MCF 10A (cell line): ENCODE results near the gene LEFTY1. TPM values are rescaled to one million over a fixed set of nuclear protein-coding genes. Genes with fewer than 3 reads are reported as not detected.
A peak's percentile ranks its signal among the peaks of the same experiment; 100 is the strongest.

Experiments used
- BruUV-seq: library from RNA; stranded (reverse); fragments of 400-500 nt; replicated peaks from 2 replicates; lab custom pipeline; 2021; lab: Mats Ljungman, UMichigan
- CTCF ChIA-PET: fragments of 300-600 bp; sonication (Branson Sonifier 250); formaldehyde crosslinking; extraction: SDS; loops from one replicate; lab custom pipeline; 2021; ENCODE audit warnings: antibody characterized with exemption, inconsistent platforms; lab: Yijun Ruan, JAX
- POLR2A ChIA-PET: fragments of 300-600, 350-650 bp; sonication (Branson Sonifier 250); formaldehyde crosslinking; extraction: SDS; loops from one replicate; lab custom pipeline; 2020; ENCODE audit warnings: antibody characterized with exemption, inconsistent platforms; lab: Yijun Ruan, JAX
- DNase-seq: peaks from one replicate; pipeline ENCODE4 v3.0.0-alpha.2; 2018; ENCODE audit not compliant: unreplicated experiment
- H3K27ac Mint-ChIP-seq: one replicate; pipeline ENCODE4 v1.8.0; 2022; ENCODE audit warnings: mild to moderate bottlenecking, low read depth, mixed read lengths; ENCODE audit not compliant: unreplicated experiment
- H3K27me3 Mint-ChIP-seq: one replicate; pipeline ENCODE4 v1.8.0; 2022; ENCODE audit warnings: mixed read lengths; ENCODE audit not compliant: insufficient read depth, unreplicated experiment
- H3K36me3 Mint-ChIP-seq: one replicate; pipeline ENCODE4 v1.8.0; 2022; ENCODE audit warnings: mild to moderate bottlenecking, moderate library complexity, mixed read lengths; ENCODE audit not compliant: insufficient read depth, unreplicated experiment
- H3K4me1 Mint-ChIP-seq: one replicate; pipeline ENCODE4 v1.8.0; 2022; ENCODE audit warnings: mixed read lengths; ENCODE audit not compliant: insufficient read depth, unreplicated experiment
- H3K4me3 Mint-ChIP-seq: one replicate; pipeline ENCODE4 v1.8.0; 2022; ENCODE audit warnings: mild to moderate bottlenecking, moderate library complexity, mixed read lengths; ENCODE audit not compliant: unreplicated experiment
- H3K9me3 Mint-ChIP-seq: one replicate; pipeline ENCODE4 v1.8.0; 2022; ENCODE audit warnings: mixed read lengths; ENCODE audit not compliant: unreplicated experiment
- CTCF ChIP-seq: fragments of 200-600 bp; IDR thresholded peaks from one replicate; pipeline ENCODE4 v1.8.0; 2022; ENCODE audit warnings: antibody characterized with exemption, mild to moderate bottlenecking; ENCODE audit not compliant: unreplicated experiment
- intact Hi-C: fragments of 100-400 bp; cut with micrococcal nuclease; formaldehyde crosslinking; loops from 2 replicates; pipeline ENCODE4 v1.14.1; 2022
- total RNA-seq: library from RNA; stranded (reverse); gene quantifications from 2 replicates; pipeline ENCODE4 v1.2.3, GENCODE V29; 2022

Gene LEFTY1
- total RNA-seq, 1 experiment from 2014 or later = not detected

- Mint-ChIP-seq H3K36me3 (no peaks in the 10 kb centered on the region), H3K4me3 (no peak overlapping the region), H3K9me3 (no peaks in the 10 kb centered on the region), H3K4me1 (peaks cover 17% of the 10 kb centered on the region), H3K27ac (no peak overlapping the region), H3K27me3 (no peaks in the 10 kb centered on the region)
- ChIA-PET CTCF (interaction anchor here (0.6 to 1.3 kb wide), 4 partner anchors 22 to 425 kb away, joined by 3 to 4 read pairs (median 4); no protein-coding TSS in a partner anchor), POLR2A (interaction anchor here (0.8 to 2.9 kb wide), 3 partner anchors 16 to 121 kb away, joined by 3 to 19 read pairs (median 10); partner anchors contain the start of genes PYCR2 and SRP9)
- no peak for DNase-seq
- no TSS peak for BruUV-seq
- intact Hi-C loops = no loop called here
- no peak for TF ChIP-seq CTCF
These were observed 10.3 kb upstream of the LEFTY1 start for GRCh38 chr1:225899044-225899925.

DNA sequence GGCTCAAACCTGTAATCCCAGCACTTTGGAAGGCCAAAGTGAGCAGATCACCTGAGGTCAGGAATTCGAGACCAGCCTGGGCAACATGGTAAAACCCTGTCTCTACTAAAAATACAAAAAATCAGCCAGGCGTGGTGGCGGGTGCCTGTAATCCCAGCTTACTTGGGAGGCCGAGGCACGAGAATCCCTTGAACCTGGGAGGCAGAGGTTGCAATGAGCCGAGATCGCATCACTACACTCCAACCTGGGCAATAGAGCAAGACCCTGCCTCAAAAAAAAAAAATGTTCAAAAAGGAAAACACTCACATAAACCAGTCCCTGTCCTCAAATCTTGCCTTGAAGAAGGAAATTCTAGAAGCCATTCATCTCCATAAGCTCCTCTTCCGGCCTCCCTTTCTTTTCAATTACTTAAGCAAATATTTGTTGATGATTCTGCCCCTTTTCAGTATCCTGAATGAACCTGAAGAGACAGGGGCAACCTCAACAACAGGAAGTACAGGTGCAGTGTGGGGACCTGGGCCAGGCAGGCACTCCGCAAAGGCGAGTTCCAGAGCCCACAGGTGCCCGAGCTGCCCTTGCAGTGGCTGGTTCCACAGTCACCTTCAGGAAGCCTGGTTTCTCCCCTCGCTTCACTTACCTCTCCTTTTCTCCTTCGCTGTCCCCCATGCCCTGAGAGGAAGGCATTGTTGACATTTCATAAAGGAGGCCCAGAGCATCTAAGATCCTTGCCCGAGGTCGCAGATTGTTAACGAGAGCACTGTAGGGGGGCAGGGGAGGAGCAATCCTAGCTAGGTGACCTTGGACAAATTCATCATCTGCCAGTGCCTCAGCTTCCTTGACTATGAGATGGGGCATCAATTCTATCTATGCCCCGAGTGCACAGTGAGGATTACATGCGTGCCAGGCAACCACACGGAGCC, 8.9 kb upstream of the LEFTY1 start:
- H3K27ac Mint-ChIP-seq = peak overlapping the region; percentile 78
- intact Hi-C loops = no loop called here
- no peak overlapping the region for H3K4me3 Mint-ChIP-seq
- ChIA-PET POLR2A (interaction anchor here (0.6 to 2.9 kb wide), 17 partner anchors 8 to 346 kb away, joined by 3 to 30 read pairs (median 5); partner anchors contain the start of genes LEFTY1, PYCR2, SRP9 and TMEM63A), CTCF (interaction anchor here (0.6 to 2.7 kb wide), 6 partner anchors 9 to 417 kb away, joined by 3 to 14 read pairs (median 3); partner anchors contain the start of genes LEFTY1 and TMEM63A)
- H3K4me1 Mint-ChIP-seq = peaks cover 17% of the 10 kb centered on the region
- no peak for DNase-seq
- TF ChIP-seq CTCF = no peak
- no TSS peak for BruUV-seq
- H3K27me3 Mint-ChIP-seq = no peaks in the 10 kb centered on the region
- no peaks in the 10 kb centered on the region for H3K9me3 Mint-ChIP-seq
- no peaks in the 10 kb centered on the region for H3K36me3 Mint-ChIP-seq

DNA sequence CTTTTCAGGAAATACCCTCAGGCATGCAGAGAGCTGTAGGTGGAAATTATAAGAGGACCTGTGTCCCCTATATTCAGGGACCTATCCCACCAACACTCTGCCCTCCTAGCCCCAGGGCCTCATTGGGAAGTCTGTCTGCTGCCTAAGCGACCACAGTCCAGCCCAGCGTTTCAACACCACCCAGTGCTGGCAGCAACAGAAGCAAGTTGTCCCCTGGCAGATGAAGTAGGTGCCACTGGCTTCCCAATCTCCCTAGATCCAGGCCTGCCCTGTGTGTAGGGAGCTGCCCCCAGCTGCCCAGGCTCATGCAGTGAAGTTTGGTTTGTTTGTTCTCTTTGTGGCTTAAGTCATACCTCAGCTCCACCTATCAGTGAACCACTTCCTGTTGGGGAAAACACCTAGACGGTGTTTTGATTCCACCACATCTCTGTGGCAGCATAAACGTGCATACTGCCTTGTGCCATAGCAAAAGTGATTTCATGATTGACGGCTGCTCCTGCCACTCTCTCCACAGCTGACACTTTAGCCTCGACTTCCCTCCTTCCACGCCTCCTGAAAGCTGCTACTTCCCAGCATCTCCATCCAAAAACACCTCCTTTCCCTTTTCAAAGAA, 8.1 kb upstream of the LEFTY1 start:
- H3K27me3 Mint-ChIP-seq = no peaks in the 10 kb centered on the region
- H3K36me3 Mint-ChIP-seq = no peaks in the 10 kb centered on the region
- intact Hi-C loops = no loop called here
- POLR2A ChIA-PET = interaction anchor here (0.6 to 2.9 kb wide), 16 partner anchors 9 to 279 kb away, joined by 3 to 30 read pairs (median 6); partner anchors contain the start of genes LEFTY1, PYCR2, SRP9 and TMEM63A
- DNase-seq = peak; percentile 78
- no TSS peak for BruUV-seq
- H3K4me3 Mint-ChIP-seq = no peak overlapping the region
- peaks cover 17% of the 10 kb centered on the region for H3K4me1 Mint-ChIP-seq
- no peaks in the 10 kb centered on the region for H3K9me3 Mint-ChIP-seq
- peak overlapping the region; percentile 78 for H3K27ac Mint-ChIP-seq
- TF ChIP-seq CTCF = no peak
- CTCF ChIA-PET = interaction anchor here (0.9 to 2.7 kb wide), 5 partner anchors 8 to 416 kb away, joined by 3 to 14 read pairs (median 3); partner anchors contain the start of genes LEFTY1 and TMEM63A
